ENCODE results near the gene NFIB. TPM values are rescaled to one million over a fixed set of nuclear protein-coding genes. Genes with fewer than 3 reads are reported as not detected.
A peak's percentile ranks its signal among the peaks of the same experiment; 100 is the strongest.

Gene NFIB
- total and polyA plus RNA-seq, 10 of the 15 experiments (the other 5 are each of a cell fraction or from before 2014, with no cell fraction given), result under 0.01 to 0.19 (median 0.05) TPM; not detected in 3

GRCh38 chr9:14066032-14066431, 247.9 kb downstream of the NFIB start:
- Histone ChIP-seq H4K20me1 (ENCODE audit: control insufficient read depth, insufficient read depth) (no peaks in the 10 kb centered on the region), H3K27ac (ENCODE audit: control insufficient read depth, insufficient read depth) (no peak overlapping the region), H3K9me3 (replicated peaks; ENCODE audit: control insufficient read depth, insufficient read depth, low read length) (no peaks in the 10 kb centered on the region), H3K4me3 (no peak overlapping the region), H3K4me2 (ENCODE audit: control insufficient read depth, insufficient read depth) (no peak overlapping the region), H3K79me2 (ENCODE audit: control insufficient read depth, insufficient read depth, low read length) (no peaks in the 10 kb centered on the region), H3K36me3 (ENCODE audit: control insufficient read depth in 2 of 2, insufficient read depth in 2 of 2, low read length in 1 of 2) (no peaks in the 10 kb centered on the region), H3K27me3 (replicated peaks in 1 of 2; ENCODE audit: control insufficient read depth in 2 of 2, insufficient read depth in 2 of 2, low read length in 1 of 2) (no peaks in the 10 kb centered on the region), H3K4me1 (ENCODE audit: control insufficient read depth, insufficient read depth, low read length) (no peaks in the 10 kb centered on the region), H2AFZ (ENCODE audit: control insufficient read depth, low read depth, low read length) (no peak overlapping the region), H3K9ac (ENCODE audit: control insufficient read depth, insufficient read depth, low read length) (no peak overlapping the region)
- DNase-seq (ENCODE audit: low read depth, low spot score) (no peak), ATAC-seq (no peak), FAIRE-seq (no peak)
- ChIA-PET POLR2A (no interaction called here), RAD21 (ENCODE audit: unreplicated experiment) (interaction anchor here (1.1 kb wide), 1 partner anchor 286 kb away, joined by 3 read pairs; no protein-coding TSS in a partner anchor), CTCF (interaction anchor here (1.5 to 1.9 kb wide), 2 partner anchors 26 to 287 kb away, joined by 3 to 8 read pairs; no protein-coding TSS in a partner anchor), SMC1A (ENCODE audit: uncharacterized antibody, unreplicated experiment) (no interaction called here)
- intact Hi-C loops (cut with micrococcal nuclease; ENCODE audit: unreplicated experiment), result no loop called here
- BruUV-seq (replicated peaks), result no TSS peak
- in situ Hi-C loops (cut with MboI), result no loop called here
- TF ChIP-seq RAD51 (IDR thresholded peaks at IDR 0.05), result peak; percentile 40; the same call in 1 of the 2 replicates
- TF ChIP-seq NBN (IDR thresholded peaks at IDR 0.05), result no peak
- WGBS (ENCODE audit: insufficient coverage, insufficient replicate concordance, low lambda C conversion rate, missing lambda C conversion rate), result 43% methylated on average over 4 of the region's 4 CpGs

GRCh38 chr9:14064940-14065339, 249.0 kb downstream of the NFIB start:
- Histone ChIP-seq H2AFZ (ENCODE audit: control insufficient read depth, low read depth, low read length) (no peak overlapping the region), H3K36me3 (ENCODE audit: control insufficient read depth in 2 of 2, insufficient read depth in 2 of 2, low read length in 1 of 2) (no peaks in the 10 kb centered on the region), H3K79me2 (ENCODE audit: control insufficient read depth, insufficient read depth, low read length) (no peaks in the 10 kb centered on the region), H3K4me3 (no peak overlapping the region), H3K9ac (ENCODE audit: control insufficient read depth, insufficient read depth, low read length) (no peak overlapping the region), H3K27ac (ENCODE audit: control insufficient read depth, insufficient read depth) (no peak overlapping the region), H4K20me1 (ENCODE audit: control insufficient read depth, insufficient read depth) (no peaks in the 10 kb centered on the region), H3K4me2 (ENCODE audit: control insufficient read depth, insufficient read depth) (no peak overlapping the region), H3K4me1 (ENCODE audit: control insufficient read depth, insufficient read depth, low read length) (no peaks in the 10 kb centered on the region), H3K27me3 (replicated peaks in 1 of 2; ENCODE audit: control insufficient read depth in 2 of 2, insufficient read depth in 2 of 2, low read length in 1 of 2) (no peaks in the 10 kb centered on the region), H3K9me3 (replicated peaks; ENCODE audit: control insufficient read depth, insufficient read depth, low read length) (no peaks in the 10 kb centered on the region)
- FAIRE-seq (no peak), ATAC-seq (no peak), DNase-seq (ENCODE audit: low read depth, low spot score) (no peak)
- ChIA-PET RAD21 (ENCODE audit: unreplicated experiment) (no interaction called here), SMC1A (ENCODE audit: uncharacterized antibody, unreplicated experiment) (no interaction called here), CTCF (interaction anchor here (0.8 to 1.9 kb wide), 2 partner anchors 9 to 289 kb away, joined by 3 to 8 read pairs; no protein-coding TSS in a partner anchor), POLR2A (interaction anchor here (0.6 kb wide), 1 partner anchor 281 kb away, joined by 3 read pairs; no protein-coding TSS in a partner anchor)
- intact Hi-C loops (cut with micrococcal nuclease; ENCODE audit: unreplicated experiment) (no loop called here), in situ Hi-C loops (cut with MboI) (no loop called here)
- BruUV-seq (replicated peaks), result no TSS peak
- WGBS (ENCODE audit: insufficient coverage, insufficient replicate concordance, low lambda C conversion rate, missing lambda C conversion rate), result 0% methylated on average over 2 of the region's 2 CpGs
- TF ChIP-seq YBX1 (IDR thresholded peaks at IDR 0.05) (no peak), ETV6 (conservative IDR thresholded peaks at IDR 0.05 in 1 of 2, IDR thresholded peaks at IDR 0.05 in 1 of 2; ENCODE audit: borderline replicate concordance in 1 of 2, low read depth in 1 of 2) (no peak), SREBF2 (IDR thresholded peaks at IDR 0.05; ENCODE audit: low read length) (no peak), NR2C1 (IDR thresholded peaks at IDR 0.05) (no peak), FOS (IDR thresholded peaks at IDR 0.05; ENCODE audit: borderline replicate concordance, extremely low read depth, insufficient read length) (no peak), RAD21 (IDR thresholded peaks at IDR 0.05; ENCODE audit: insufficient read depth, low read depth, low read length) (no peak), ZNF384 (IDR thresholded peaks at IDR 0.05; ENCODE audit: borderline replicate concordance, low read depth, low read length) (no peak), NFYA (IDR thresholded peaks at IDR 0.05; ENCODE audit: borderline replicate concordance, low read depth, low read length) (no peak), BCL11A (IDR thresholded peaks at IDR 0.05; ENCODE audit: low read depth, low read length) (no peak), SREBF1 (IDR thresholded peaks at IDR 0.05; ENCODE audit: low read length) (no peak), E2F4 (IDR thresholded peaks at IDR 0.05; ENCODE audit: low read depth, low read length) (no peak), BACH1 (IDR thresholded peaks at IDR 0.05; ENCODE audit: borderline replicate concordance) (no peak)

Measured in GM12878 (cell line).